Immature natural killer cell (primary cell): ENCODE measurements around the gene SERBP1. TPM values are rescaled to one million over a fixed set of nuclear protein-coding genes. Genes with fewer than 3 reads are reported as not detected.
"Not testable (repeated sequence)": the region's sequence is repeated elsewhere in the genome, so short reads cannot be mapped to it uniquely, and the experiment has no call there.

Experiments used
- DNase-seq, 3 donors: peaks; one replicate each; pipeline ENCODE4 v3.0.0; 2022; ENCODE audit warnings: mixed read lengths in 1 of 3
- H3K27ac Mint-ChIP-seq, 6 donors: one replicate each; pipeline ENCODE4 v1.8.0; 2020; ENCODE audit warnings: mixed read lengths in 6 of 6, mild to moderate bottlenecking in 5 of 6, inconsistent platforms in 4 of 6, moderate library complexity in 3 of 6
- H3K27me3 Mint-ChIP-seq, 3 donors: one replicate each; pipeline ENCODE4 v1.8.0; 2020 to 2021; ENCODE audit warnings: low read depth in 3 of 3, mild to moderate bottlenecking in 3 of 3, mixed read lengths in 3 of 3, moderate library complexity in 3 of 3, inconsistent platforms in 1 of 3
- H3K36me3 Mint-ChIP-seq, 3 donors: one replicate each; pipeline ENCODE4 v1.8.0; 2020; ENCODE audit warnings: mixed read lengths in 3 of 3, inconsistent platforms in 2 of 3, mild to moderate bottlenecking in 2 of 3
- H3K4me1 Mint-ChIP-seq, 2 donors: one replicate each; pipeline ENCODE4 v1.8.0; 2020; ENCODE audit warnings: inconsistent platforms in 2 of 2, mild to moderate bottlenecking in 2 of 2, mixed read lengths in 2 of 2, moderate library complexity in 1 of 2
- H3K4me3 Mint-ChIP-seq, 5 donors: one replicate each; pipeline ENCODE4 v1.8.0; 2020; ENCODE audit warnings: mild to moderate bottlenecking in 5 of 5, mixed read lengths in 5 of 5, inconsistent platforms in 3 of 5, moderate library complexity in 3 of 5
- H3K9me3 Mint-ChIP-seq, 6 donors: one replicate each; pipeline ENCODE4 v1.8.0; 2020; ENCODE audit warnings: mild to moderate bottlenecking in 6 of 6, mixed read lengths in 6 of 6, inconsistent platforms in 4 of 6, moderate library complexity in 3 of 6
- polyA plus RNA-seq, 3 donors: library from polyadenylated mRNA; unstranded; fragments of 300-500 nt; fragmentation: Illumina TruSeq; gene quantifications; one replicate each; pipeline ENCODE4 v1.2.3, GENCODE V29; 2021

SERBP1 gene
- polyA plus RNA-seq, 3 donors from 2014 or later: 92.1 to 162 (median 125) TPM

DNA sequence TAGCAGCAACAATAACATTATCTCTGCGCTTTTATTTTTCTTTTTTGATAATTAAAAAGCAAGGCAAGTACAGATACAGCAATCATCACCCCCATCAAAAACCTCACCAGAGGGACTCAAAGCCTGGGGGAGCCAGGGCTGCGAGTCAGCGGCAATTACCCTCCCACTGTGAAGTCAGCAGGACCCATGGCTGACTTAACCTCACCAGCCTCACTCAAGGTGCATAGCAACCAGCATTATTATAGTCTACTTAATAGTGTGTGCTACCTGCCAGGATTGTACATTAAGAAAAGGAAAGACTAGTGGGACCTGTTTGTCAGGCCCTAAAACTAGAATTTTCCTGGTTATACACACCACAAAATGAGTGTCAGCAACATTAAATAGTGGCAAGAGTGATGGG is 28.9 kb upstream of the SERBP1 start:
- Mint-ChIP-seq H3K36me3 (no peaks in the 10 kb centered on the region), H3K4me3 (no peak overlapping the region), H3K4me1 (no peaks in the 10 kb centered on the region)

GRCh38 chr1:67458663-67459062 is 28.5 kb upstream of the SERBP1 start:
- no peak overlapping the region for H3K27ac Mint-ChIP-seq
- H3K27me3 Mint-ChIP-seq: peaks cover 0 to 2% (median 0%) of the 10 kb centered on the region in 3 donors
- DNase-seq: no peak
- no peaks in the 10 kb centered on the region for H3K9me3 Mint-ChIP-seq
- no peaks in the 10 kb centered on the region for H3K4me1 Mint-ChIP-seq
- H3K36me3 Mint-ChIP-seq: no peaks in the 10 kb centered on the region
- no peak overlapping the region for H3K4me3 Mint-ChIP-seq

More for the DNA sequence above, 28.9 kb upstream of the SERBP1 start:
- H3K27me3 Mint-ChIP-seq: peaks cover 0 to 2% (median 0%) of the 10 kb centered on the region in 3 donors
- no peak overlapping the region for H3K27ac Mint-ChIP-seq
- DNase-seq: no peak
- no peaks in the 10 kb centered on the region for H3K9me3 Mint-ChIP-seq

- no peak for DNase-seq
- H3K36me3 Mint-ChIP-seq: no peaks in the 10 kb centered on the region
- H3K27me3 Mint-ChIP-seq: peaks cover 0 to 4% (median 2%) of the 10 kb centered on the region in 3 donors
- no peaks in the 10 kb centered on the region for H3K9me3 Mint-ChIP-seq
- H3K4me3 Mint-ChIP-seq: no peak overlapping the region
- H3K27ac Mint-ChIP-seq: no peak overlapping the region
- no peaks in the 10 kb centered on the region for H3K4me1 Mint-ChIP-seq
Measured at GRCh38 chr1:67457247-67457646, 27.0 kb upstream of the SERBP1 start.

- no peaks in the 10 kb centered on the region for H3K4me1 Mint-ChIP-seq
- DNase-seq: no peak
- peaks cover 0 to 6% (median 4%) of the 10 kb centered on the region in 3 donors for H3K27me3 Mint-ChIP-seq
- H3K36me3 Mint-ChIP-seq: no peaks in the 10 kb centered on the region
- H3K9me3 Mint-ChIP-seq: no peaks in the 10 kb centered on the region
- no peak overlapping the region for H3K27ac Mint-ChIP-seq
- H3K4me3 Mint-ChIP-seq: no peak overlapping the region
Measured at GRCh38 chr1:67451815-67452214, 21.6 kb upstream of the SERBP1 start.

GRCh38 chr1:67451356-67451755 is 21.2 kb upstream of the SERBP1 start:
- Mint-ChIP-seq H3K4me3 (no peak overlapping the region), H3K4me1 (no peaks in the 10 kb centered on the region), H3K27me3 (peaks cover 0 to 5% (median 4%) of the 10 kb centered on the region in 3 donors), H3K9me3 (no peaks in the 10 kb centered on the region), H3K36me3 (no peaks in the 10 kb centered on the region), H3K27ac (no peak overlapping the region)
- no peak for DNase-seq

DNA sequence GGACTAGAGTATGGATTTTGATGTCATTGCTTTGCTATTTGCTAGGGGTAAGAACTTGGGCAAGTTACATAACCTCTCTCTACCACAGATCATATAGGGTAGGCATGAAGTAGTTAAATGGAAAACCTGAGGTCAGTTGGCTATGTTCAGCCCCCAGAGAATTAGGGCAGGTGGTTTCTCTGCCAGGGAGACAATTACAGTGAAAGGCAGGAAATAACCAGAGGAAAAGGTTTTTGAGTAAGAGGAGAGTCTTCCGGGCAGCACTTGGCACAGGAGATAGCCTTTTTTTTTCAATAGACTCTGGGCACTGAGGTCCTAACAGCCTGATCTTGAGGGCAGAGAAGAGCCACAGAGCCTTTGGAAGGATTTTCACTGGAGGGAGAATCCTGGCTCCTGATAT is 16.7 kb upstream of the SERBP1 start:
- no peaks in the 10 kb centered on the region for H3K36me3 Mint-ChIP-seq
- no peaks in the 10 kb centered on the region for H3K9me3 Mint-ChIP-seq
- H3K4me3 Mint-ChIP-seq: no peak overlapping the region
- peaks cover 0 to 5% (median 2%) of the 10 kb centered on the region in 3 donors for H3K27me3 Mint-ChIP-seq
- H3K27ac Mint-ChIP-seq: no peak overlapping the region
- H3K4me1 Mint-ChIP-seq: no peaks in the 10 kb centered on the region
- DNase-seq: no peak

GRCh38 chr1:67446014-67446413 is 15.8 kb upstream of the SERBP1 start:
- H3K27ac Mint-ChIP-seq, DNase-seq: not testable (repeated sequence)

DNA sequence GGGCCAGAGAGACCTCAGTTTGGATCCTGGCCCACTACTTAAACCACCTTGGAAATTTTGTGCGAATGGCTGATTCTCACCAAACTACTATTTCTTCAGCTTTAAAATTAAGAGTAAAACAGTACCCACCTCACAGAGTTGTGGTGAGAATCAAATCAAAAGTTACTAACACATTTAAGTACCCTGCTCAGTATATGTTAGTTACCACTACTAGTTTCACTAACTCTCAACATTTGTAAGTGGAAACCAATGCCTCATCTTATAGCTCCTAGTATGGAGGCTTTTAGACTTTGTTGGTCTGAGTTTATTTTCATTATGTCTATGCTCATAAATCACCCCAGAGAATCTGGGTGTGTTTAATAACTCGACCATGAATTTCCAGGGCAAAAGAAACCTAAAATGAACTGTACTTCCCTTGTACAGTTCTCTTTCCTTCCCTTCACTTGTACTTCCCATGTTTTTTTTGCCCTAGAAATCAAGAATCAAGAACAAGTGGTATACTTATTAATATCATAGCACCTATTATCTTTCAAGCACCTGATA is 11.6 kb upstream of the SERBP1 start:
- H3K36me3 Mint-ChIP-seq: no peaks in the 10 kb centered on the region
- no peak overlapping the region for H3K4me3 Mint-ChIP-seq
- H3K27me3 Mint-ChIP-seq: peaks cover 0 to 4% (median 3%) of the 10 kb centered on the region in 3 donors
- no peaks in the 10 kb centered on the region for H3K9me3 Mint-ChIP-seq
- DNase-seq: no peak
- no peaks in the 10 kb centered on the region for H3K4me1 Mint-ChIP-seq
- H3K27ac Mint-ChIP-seq: no peak overlapping the region

More at GRCh38 chr1:67446014-67446413, 15.8 kb upstream of the SERBP1 start:
- not testable (repeated sequence) for H3K27me3 Mint-ChIP-seq, H3K36me3 Mint-ChIP-seq, H3K9me3 Mint-ChIP-seq, H3K4me3 Mint-ChIP-seq, H3K4me1 Mint-ChIP-seq

GRCh38 chr1:67441183-67441582 is 11.0 kb upstream of the SERBP1 start:
- H3K27ac Mint-ChIP-seq: no peak overlapping the region
- H3K4me3 Mint-ChIP-seq: no peak overlapping the region
- DNase-seq: no peak
- H3K4me1 Mint-ChIP-seq: no peaks in the 10 kb centered on the region
- H3K36me3 Mint-ChIP-seq: no peaks in the 10 kb centered on the region
- no peaks in the 10 kb centered on the region for H3K9me3 Mint-ChIP-seq
- peaks cover 0 to 4% (median 3%) of the 10 kb centered on the region in 3 donors for H3K27me3 Mint-ChIP-seq

DNA sequence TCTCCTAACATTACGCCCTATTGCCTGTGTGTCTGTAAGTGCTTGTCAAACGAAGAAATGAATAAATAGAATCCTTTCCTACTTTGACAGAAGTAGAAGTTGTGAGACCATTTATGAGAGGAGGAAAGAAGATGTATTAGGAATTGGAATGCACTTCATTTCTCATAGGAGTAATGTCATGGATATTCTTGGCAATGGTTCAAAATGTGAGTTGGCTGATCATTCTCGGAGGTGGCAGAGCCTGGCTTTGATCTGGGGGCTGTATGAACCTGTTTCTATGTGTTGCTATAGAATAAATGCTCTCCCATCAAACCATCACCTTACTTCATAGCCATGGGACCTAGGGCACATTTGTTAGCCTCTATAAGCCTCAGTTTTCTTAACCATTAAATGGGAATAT is 10.1 kb upstream of the SERBP1 start:
- peaks cover 0 to 3% (median 2%) of the 10 kb centered on the region in 3 donors for H3K27me3 Mint-ChIP-seq
- no peak overlapping the region for H3K27ac Mint-ChIP-seq
- no peak for DNase-seq

GRCh38 chr1:67439277-67440029 is 9.3 kb upstream of the SERBP1 start:
- Mint-ChIP-seq H3K27me3 (peaks cover 0 to 4% (median 2%) of the 10 kb centered on the region in 3 donors), H3K4me3 (no peak overlapping the region), H3K27ac (no peak overlapping the region), H3K36me3 (no peaks in the 10 kb centered on the region), H3K4me1 (no peaks in the 10 kb centered on the region), H3K9me3 (no peaks in the 10 kb centered on the region)
- DNase-seq: no peak

More for the DNA sequence above, 10.1 kb upstream of the SERBP1 start:
- no peaks in the 10 kb centered on the region for H3K36me3 Mint-ChIP-seq
- H3K4me3 Mint-ChIP-seq: no peak overlapping the region
- no peaks in the 10 kb centered on the region for H3K4me1 Mint-ChIP-seq
- no peaks in the 10 kb centered on the region for H3K9me3 Mint-ChIP-seq

DNA sequence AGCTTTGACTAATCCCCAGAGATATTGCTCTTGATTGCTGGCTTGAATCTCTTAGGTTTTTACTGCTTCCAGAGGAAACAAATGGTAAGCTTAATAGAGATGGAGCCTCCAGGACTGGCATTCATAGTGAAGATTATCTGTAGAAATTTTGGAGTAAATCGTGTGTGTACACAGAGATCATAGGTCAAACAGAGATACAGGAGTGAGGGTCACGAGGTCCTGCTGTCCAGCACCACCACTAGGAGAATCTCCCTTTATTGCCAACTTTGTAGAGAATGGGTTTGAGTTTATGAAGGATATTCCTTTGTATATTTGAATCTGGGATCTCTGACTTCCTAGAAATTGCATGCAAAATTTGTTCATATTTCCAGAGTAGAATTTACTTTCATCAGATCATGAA is 7.8 kb upstream of the SERBP1 start:
- Mint-ChIP-seq H3K9me3 (no peaks in the 10 kb centered on the region), H3K27ac (no peak overlapping the region), H3K27me3 (peaks cover 0 to 4% (median 4%) of the 10 kb centered on the region in 3 donors), H3K4me3 (no peak overlapping the region), H3K4me1 (no peaks in the 10 kb centered on the region), H3K36me3 (no peaks in the 10 kb centered on the region)
- no peak for DNase-seq

GRCh38 chr1:67436511-67437055 is 6.4 kb upstream of the SERBP1 start:
- no peak for DNase-seq
- no peaks in the 10 kb centered on the region for H3K36me3 Mint-ChIP-seq
- peaks cover 7 to 9% of the 10 kb centered on the region in 2 donors for H3K4me1 Mint-ChIP-seq
- no peak overlapping the region for H3K27ac Mint-ChIP-seq
- H3K4me3 Mint-ChIP-seq: no peak overlapping the region
- peaks cover 0 to 2% (median 0%) of the 10 kb centered on the region in 6 donors for H3K9me3 Mint-ChIP-seq
- peaks cover 0 to 4% (median 4%) of the 10 kb centered on the region in 3 donors for H3K27me3 Mint-ChIP-seq

- H3K4me1 Mint-ChIP-seq: peaks cover 14 to 17% of the 10 kb centered on the region in 2 donors
- DNase-seq: no peak
- H3K4me3 Mint-ChIP-seq: no peak overlapping the region
- peaks cover 14 to 20% (median 17%) of the 10 kb centered on the region in 3 donors for H3K27me3 Mint-ChIP-seq
- H3K36me3 Mint-ChIP-seq: peaks cover 0 to 3% (median 2%) of the 10 kb centered on the region in 3 donors
- H3K27ac Mint-ChIP-seq: peak overlapping the region in 1 of 6 donors; percentile 96
- peaks cover 0 to 2% (median 0%) of the 10 kb centered on the region in 6 donors for H3K9me3 Mint-ChIP-seq
Measured at GRCh38 chr1:67434491-67434890, 4.3 kb upstream of the SERBP1 start.
